Measurements from ENCODE around the gene GPM6B.

Gene GPM6B, protein sequence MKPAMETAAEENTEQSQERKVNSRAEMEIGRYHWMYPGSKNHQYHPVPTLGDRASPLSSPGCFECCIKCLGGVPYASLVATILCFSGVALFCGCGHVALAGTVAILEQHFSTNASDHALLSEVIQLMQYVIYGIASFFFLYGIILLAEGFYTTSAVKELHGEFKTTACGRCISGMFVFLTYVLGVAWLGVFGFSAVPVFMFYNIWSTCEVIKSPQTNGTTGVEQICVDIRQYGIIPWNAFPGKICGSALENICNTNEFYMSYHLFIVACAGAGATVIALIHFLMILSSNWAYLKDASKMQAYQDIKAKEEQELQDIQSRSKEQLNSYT

DNA sequence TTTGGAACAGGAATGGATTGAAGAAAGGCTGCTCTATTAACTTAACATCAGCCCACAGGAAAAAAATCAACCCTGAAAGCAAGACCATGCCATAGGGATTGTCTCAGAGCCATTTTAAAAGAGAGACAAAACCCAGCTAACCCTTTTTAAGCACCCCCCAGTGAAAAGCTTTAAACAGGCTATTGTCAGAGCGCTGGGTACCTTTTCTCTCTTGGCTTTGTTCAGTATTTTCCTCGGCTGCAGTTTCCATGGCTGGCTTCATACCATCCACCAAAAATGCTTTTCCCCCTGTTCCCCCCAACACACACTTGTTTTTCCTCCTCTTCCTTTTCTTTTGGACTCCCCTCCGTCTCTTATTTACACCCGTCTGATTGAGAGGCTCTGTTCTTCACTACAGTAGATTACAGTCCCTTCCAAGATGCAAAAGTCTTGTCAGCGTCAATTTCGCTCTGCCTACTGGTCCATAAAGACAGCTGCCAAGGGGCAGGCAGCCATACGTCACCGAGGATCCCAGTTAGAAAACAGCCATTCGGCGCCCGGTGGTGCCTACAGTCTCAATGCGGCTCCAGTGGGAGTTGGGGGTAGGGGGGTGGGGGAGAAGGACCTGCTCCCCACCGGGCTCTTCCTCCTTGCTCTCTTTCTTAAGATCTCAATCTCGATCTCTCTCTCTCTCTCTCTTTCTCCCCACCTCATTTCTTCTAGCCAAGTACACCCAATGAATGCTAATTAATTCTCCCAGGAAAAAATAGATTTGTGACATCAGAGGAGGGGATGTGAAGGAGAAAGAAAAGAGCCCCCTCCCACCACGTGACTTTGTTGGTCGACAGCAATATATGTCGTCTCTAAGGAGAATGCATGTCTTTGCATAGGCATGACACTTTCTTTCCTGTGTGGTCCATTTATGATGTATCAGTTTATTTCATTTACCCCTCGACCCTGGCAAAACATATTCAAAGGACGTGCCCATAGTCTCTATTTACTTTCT is at the start of gene GPM6B:
TSS of gene GPM6B (minus strand) at position 451 of the 985 bp plus-strand sequence. CDS start at position 262, 189 bp downstream.
- DNase-seq (ENCODE audit: low spot score) = no peak

DNA sequence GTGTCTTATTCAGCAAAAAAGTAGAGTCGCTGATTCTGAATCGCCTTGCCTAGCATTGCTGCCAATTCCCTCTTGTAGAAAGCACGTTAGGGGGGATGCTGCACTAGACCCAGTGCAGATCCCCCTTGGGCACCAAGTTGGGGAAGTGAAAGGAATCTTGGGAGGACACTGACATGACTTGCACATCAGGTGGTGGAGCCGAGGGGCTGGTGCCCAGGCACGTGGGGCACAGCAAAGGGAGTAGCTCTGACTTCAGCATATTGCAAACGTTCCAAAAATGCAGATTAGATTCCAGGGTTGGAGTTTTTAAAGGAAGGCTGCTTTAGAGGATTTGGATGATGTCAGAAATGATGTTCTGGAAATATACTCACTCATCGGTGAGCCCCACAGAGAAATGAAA is 47.4 kb upstream of the GPM6B start:
- DNase-seq (ENCODE audit: low spot score) = no peak

DNA sequence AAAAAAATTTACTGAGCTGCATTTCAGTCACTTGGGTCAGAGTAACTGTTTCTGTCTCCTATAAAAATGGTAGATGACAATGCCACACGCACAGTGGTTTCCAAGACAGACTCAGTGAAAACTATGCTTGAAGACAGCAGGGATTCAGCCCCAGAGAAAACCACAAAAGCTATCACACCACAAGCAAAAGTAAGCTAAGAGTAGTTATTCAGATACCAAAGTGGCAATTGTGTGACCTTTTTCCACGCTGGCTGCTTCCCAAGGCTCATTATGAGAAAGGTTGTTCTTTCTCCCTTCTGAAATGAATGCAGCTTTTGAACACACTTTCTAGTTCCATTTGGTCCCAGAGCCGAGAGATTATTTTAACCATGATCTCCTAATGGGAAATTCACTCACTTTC is 46.4 kb upstream of the GPM6B start:
- DNase-seq (ENCODE audit: low spot score) = no peak

DNA sequence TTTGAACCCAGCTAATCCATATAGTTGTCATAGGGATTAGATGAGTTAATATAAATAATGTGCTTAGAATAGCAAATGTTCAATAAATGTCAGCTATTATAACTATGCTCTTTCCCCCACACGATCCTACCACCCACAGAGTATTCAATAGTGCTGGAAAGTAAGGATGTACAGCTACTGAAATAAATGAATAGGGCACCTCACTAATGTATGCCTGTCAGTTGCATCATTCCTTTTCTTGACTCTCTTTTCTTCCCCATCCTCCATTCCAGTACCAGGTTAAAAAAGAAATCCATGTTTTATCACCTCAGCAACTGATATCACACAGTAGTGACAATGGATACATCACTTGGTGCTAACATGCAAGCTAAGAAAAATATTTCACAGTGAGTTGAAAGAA is 42.8 kb upstream of the GPM6B start:
- DNase-seq (ENCODE audit: low spot score) = no peak

DNA sequence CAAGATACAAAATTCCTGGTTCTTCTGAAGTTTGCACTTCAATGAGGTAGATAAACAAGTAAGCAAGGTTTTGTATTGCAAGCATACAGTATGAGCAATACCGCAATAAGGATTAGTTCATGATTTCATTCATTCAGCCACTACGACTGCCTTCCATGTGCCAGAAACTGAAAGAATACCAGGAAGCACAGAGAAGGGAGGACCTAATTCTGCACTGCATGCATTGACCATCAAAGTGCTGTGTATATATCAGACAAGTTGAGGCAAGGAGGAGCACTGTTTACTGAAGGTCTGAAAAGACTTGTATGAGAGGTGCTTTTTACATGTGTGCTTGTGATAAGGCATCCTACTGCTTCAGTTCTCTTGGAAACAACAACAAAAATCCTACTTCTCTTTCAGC is 40.9 kb upstream of the GPM6B start:
- DNase-seq (ENCODE audit: low spot score) = no peak

DNA sequence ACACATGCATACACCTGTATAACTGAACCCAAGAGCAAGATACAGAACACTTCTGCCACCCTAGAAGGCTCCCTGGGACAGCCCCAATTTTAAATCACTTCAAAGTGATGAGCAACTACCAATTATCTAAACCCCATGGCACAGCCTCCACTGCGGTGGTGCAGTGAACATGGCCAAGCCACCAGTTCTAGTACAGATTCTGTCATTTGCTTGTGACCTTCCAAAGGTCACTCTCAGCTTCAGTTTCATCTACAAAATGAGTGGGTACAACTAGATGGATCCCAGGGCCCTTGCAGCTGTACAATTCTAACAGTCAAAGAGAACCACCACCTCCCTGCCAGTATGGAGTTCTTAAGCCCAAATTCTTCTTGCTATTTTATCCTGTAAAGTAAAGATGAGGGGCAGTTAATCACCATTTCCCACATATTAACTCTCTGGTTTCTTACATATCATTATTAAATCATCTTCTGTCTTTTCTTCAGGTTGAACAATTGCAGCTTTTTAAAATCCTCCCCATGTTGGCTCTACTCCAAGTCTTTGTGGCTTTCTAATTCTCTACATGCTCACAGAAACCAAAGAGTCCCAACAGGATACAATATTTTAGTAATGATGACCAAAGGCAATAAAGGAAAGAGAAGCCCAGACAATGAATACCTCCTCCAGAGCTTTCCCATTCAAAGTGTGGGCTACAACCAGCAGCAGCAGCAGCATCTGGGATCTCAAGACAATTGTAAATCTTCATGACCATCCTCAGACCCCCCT is 39.0 kb upstream of the GPM6B start:
- no peak for DNase-seq (ENCODE audit: low spot score)

DNA sequence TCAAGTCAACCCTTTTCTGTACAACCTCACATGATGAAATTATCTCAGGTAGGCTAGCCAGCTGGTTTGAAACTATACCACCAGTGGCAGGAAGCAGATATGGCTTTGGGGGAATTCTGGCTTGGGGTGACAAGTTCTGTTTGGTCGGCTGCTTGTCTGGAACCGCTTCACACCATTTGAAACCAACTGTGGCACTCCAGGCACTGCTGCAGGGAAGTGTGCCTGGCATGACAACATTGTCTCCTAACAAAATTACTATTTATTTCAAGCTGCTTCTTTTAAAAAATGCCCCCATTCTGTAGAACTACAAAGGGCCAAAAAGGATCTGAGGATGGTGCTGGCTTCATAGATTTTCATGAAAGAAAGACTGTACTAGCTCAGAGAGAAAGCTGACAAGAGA is 37.1 kb upstream of the GPM6B start:
- no peak for DNase-seq (ENCODE audit: low spot score)

DNA sequence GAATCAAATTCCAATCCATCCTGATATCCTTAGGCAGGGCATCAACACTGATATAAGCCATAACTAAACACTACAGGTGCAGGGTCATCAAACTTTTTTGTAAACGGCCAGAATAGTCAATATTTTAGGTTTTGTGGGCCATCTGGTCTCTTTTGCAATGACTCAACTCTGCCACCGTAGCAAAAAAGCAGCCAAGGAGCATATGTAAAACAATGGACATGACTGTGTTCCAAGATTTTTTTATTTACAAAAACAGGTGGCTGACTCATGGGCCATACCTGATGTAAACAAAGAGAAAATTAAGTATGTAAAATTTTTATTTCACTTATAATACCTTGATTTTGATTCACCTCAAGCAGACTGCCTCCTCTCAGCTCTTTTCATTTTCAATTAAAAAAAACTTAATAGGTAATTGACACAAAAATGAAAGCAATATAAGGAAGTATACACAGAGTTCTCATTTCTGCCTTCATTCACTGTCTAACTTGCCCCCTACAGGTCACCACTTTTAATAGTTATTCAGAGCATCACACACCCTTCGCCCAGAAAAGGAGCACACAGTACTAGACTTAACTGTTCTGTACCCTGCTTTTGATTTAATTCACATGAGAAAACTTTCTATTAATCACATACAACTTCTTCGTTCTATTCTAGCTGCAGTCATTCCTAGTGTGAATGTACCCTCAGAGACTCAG is 35.3 kb upstream of the GPM6B start:
- peak; percentile 43 for DNase-seq (ENCODE audit: low spot score)

DNA sequence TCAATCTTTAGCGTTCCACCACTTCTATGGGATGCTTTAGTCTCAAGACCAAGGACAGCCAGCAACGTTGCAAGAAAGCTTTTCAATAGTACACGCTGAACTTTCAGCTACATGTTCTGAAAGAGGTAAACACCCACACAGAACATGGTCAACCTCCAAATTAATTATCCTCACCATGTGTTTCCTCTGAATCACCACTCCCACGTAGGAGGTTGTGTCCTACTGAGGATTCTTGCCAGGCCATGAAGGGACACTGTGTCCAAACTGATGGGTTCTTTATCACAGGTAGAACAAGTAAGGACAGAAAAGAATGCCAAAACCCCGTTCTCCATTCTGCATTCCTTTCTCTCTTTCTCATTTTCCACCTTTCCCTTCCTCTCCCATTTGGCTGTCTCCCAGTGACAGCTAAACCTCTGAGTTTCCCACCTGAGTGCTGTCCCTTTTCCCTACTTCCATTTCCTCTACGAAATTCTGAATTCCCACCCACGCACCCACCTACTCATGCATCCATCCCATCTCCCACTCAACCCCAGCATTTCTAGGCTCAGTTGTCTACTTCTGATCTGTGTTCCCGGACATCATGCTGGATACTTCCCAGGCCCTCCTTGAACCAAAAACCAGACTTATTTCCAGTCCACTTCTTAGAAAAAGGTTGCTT is 29.0 kb upstream of the GPM6B start:
- no peak for DNase-seq (ENCODE audit: low spot score)

DNA sequence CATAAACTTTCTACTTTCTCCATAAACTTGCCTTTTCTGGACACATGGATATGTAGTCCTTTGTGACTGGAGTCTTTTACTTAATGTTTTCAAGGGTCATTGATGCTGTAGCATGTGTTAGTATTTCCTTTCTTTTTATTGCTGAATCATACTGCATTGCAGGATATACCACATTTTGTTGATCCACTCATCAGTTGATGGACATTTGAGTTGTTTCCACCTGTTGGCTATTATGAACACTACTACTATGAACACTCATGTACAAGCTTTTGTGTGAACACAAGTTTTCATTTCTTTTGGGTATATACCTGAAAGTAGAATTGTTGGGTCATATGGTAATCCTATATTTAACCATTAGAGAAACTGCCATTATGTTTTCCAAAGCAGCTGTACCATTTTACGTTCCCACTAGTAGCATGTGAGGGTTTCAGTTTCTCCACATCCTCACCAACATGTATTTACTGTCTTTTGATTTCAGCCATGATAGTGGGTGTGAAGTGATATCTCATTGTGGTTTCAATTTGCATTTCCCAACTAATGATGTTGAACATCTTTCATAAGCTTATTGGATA is 26.3 kb upstream of the GPM6B start:
- no peak for DNase-seq (ENCODE audit: low spot score)

DNA sequence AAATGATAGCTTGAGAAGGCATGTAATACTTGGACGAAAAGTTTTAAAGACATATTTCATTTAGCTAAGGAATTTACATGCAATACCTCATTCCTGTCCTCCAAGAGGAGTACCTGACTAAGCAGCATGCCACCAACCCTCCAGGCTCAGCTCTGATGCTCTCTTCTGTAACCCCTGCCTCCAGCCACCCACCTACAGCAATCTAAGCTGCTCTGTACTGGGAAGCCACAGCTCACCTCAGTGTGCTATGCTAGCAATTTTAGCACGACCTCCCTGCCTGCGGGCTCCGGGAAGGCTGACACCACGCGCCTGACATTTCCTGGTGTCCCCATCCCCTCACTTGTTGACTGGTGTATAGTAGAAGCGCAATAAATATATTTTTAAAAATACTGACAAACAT is 23.2 kb upstream of the GPM6B start:
- DNase-seq (ENCODE audit: low spot score) = no peak

DNA sequence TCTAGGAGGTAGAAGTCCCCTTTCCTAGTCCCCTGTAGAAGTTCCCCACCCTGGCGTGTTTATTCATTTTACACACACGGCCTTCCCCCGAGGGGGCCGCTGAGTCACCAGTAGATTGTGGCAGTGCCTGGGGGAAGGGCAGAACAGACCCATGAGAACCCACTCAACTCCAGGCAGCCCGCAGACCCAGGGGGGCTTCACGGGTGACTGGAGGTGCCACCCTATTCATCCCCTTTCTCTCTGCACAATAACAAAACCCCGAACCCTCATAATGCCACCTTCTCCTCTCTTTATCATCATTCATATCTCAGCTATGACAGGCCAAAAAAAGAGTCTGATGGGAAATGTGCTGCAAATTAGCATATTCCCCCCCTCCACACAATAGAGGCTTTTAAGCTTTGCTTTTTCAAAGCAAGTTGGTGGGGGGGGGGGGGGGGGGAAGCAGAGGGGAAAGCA is 20.4 kb upstream of the GPM6B start:
- no peak for DNase-seq (ENCODE audit: low spot score)

DNA sequence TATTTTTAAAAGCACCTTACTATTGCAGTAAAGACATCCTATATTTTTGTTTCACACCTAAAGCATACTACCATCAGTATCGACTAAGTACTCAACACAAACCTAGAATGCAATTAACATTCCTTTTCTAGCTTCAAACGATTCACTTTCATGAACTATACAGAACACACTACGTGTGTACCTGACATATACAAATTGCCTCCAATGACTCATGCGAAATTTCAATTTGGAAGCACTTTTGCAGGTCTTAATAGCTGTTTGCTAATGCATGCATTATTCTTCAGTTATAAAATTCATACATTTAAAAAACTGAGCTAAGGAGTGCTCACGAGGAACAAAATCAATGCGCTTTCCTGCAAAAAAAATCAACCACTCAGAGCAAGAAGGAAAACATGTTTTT is 19.7 kb upstream of the GPM6B start:
- DNase-seq (ENCODE audit: low spot score) = no peak

DNA sequence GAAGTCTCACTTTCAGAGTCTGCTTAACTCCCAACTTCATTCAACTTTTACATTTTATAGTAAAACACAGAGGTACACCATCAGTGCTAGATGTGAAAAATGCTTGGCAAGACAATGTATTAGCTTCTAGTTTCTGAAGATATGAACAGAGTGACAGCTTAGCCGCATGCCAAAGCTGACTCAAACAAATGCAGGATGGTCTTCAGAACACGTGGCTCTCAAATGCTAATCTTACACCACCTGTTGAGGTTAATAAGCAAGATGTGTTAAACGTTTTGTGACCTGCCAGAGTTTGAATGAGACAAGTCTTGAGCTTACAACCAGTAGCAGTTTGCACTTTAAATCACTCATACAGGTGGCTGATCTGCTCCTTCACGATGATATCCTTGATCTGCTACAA is 18.9 kb upstream of the GPM6B start:
- no peak for DNase-seq (ENCODE audit: low spot score)

DNA sequence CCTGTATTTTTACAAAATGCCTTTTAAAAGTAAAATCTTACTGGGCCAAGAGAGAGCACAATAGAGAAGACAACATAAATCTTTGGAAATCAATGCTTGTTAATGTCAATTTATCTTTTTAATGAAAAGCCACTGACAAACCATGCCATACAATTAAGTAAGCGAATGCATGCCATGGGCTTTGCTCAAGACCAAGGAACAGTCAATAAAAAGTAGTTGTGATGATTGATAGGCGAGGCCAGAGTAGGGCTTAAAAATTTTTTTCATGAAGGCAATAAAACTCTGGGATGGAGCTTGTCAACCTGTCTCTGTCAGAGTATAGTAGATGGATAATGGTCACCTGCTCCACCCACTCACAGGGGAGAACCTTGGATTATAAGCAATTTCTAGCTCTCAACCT is 17.5 kb upstream of the GPM6B start:
- DNase-seq (ENCODE audit: low spot score) = no peak

DNA sequence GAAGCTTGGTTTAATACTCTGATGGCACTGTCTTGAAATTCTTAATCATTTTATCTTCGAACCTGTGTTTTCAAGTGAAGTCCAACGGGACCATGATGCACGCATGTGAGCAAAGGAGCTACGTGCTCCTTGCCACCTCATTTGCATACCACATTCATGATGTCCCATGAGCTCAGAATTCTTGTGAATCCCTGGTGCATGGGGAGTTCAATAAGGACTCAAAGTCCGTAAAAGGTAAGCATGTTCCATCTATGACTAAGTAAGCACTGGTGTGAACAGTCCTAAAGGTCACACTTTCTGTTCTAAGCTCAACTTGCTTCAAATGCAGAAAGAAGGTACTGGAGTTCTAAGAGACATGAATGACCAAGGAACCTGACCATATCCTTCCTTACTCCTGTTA is 13.1 kb upstream of the GPM6B start:
- DNase-seq (ENCODE audit: low spot score) = no peak

DNA sequence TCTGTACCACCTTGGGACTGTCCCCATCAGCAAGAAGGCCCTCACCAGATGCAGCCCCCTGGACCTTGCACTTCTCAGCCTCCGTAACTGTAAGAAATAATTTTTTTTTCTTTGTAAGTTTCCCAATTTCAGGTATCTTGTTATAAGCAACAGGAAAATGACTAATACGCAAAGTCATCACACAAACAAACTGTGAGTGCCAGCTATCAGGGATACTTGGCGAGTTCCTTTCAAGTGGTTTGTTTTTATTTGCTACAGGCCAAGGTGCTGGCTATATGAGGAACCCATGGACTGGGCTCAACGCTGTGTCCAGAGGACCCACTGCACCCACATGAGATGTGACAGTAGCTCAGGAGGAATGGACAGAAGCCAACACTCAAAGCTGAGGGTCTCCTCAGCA is 11.5 kb upstream of the GPM6B start:
- no peak for DNase-seq (ENCODE audit: low spot score)

DNA sequence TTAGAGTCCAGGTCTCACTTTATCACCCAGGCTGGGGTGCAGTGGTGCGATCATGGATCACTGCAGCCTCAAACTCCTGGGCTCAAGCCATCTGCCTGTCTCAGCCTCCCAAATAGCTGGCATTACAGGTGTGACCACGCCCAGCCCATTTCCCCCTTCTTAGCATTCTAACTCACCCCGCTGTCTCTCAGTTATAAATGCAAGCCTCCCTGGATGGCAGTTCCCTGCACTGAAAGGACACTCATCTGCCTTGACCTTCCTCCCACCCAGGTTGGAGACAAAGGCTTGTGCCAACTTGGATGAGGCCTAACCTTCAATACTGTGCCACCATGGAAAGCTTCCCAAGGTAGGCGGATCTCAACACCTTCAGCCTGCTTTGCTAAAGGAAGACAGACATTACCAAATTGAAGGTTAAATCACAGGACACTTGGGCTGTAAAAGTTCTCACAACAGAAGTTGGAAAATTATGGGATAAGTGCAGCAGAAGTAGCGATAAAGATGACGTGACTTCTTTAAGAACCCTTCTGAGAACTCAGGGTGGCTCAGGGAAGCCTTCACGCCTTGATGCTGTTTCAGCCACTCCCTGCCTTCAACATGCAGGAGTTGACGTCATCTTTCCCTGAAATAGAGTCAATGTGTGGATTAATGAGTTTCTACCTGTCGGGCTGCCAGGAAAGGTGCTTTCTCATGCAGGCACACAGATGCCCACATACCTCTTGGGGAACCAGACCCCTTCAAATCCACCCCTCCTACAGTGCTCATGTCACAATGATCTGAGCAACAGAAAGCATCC is 10.6 kb upstream of the GPM6B start:
- no peak for DNase-seq (ENCODE audit: low spot score)

DNA sequence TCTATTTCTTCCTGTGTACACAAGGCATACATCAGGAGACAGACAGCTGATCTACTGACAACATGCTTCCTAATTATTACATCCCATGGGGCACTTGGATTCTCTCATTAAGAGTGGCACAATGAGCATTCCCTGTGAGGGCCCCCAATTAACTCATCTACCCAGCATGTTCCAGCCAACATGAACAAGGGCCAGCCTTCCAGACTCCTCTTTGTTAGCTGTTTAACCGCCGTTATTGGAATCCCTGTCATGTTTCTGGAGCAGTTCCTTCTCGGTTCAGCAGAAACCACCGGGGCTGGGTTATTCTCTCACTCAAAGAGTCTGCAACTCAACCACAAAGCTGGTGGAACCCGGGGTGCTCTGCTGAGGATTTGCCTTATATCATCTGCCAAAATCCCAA is 9.9 kb upstream of the GPM6B start:
- no peak for DNase-seq (ENCODE audit: low spot score)

DNA sequence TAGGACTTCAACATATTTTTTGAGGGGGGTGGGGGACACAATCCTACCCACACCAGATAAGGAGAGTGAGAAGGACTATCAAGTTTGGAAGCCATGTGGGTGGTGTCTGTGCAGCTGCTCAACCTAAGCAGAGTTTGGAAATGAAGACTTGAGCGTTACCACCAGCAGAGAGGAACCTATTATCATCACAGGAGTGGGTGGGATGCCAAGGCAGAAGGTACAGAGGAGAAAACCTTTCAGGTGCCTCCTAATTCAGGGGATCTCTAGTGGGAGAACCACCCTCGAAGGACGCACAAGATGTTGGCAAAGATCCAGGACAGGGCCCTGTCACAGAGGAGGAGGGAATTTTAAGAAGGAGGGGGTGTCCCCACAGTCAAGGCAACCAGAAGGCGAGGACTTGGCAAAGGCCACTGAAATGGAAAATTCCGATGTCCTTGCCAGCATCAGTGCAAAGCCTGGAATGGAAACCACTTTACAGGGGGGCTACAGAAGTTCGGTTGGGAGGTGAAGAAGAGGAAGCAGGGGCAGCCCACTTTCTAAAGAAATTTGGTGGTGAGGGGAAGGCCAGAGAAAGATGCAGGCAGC is 8.4 kb upstream of the GPM6B start:
- DNase-seq (ENCODE audit: low spot score) = no peak
